Cardiac fibroblast (primary cell): ENCODE results near the gene RENBP.

Experiments used
- DNase-seq, 2 donors: peaks; one replicate each; pipeline versions ENCODE4 v3.0.0 to v3.0.0-alpha.2; 2010; ENCODE audit warnings: low read depth in 2 of 2
- H3K4me3 ChIP-seq, 2 donors: replicated peaks in 1 of 2; 1 replicate in 1 of 2; 2 replicates in 1 of 2; pipeline ENCODE4 v1.5.1; 2011; ENCODE audit warnings: low read depth in 2 of 2, low read length in 2 of 2, mild to moderate bottlenecking in 2 of 2, moderate library complexity in 1 of 2
- TF ChIP-seq, protein P1 (sequence below): IDR thresholded peaks from one replicate; pipeline ENCODE4 v1.5.1; 2011; ENCODE audit warnings: low read depth, mild to moderate bottlenecking, low read length, inconsistent platforms

Gene RENBP

GRCh38 chrX:153897899-153898298, 46.5 kb downstream of the RENBP start:
- no peak overlapping the region for H3K4me3 ChIP-seq
- no peak for DNase-seq
- TF ChIP-seq, protein P1, sequence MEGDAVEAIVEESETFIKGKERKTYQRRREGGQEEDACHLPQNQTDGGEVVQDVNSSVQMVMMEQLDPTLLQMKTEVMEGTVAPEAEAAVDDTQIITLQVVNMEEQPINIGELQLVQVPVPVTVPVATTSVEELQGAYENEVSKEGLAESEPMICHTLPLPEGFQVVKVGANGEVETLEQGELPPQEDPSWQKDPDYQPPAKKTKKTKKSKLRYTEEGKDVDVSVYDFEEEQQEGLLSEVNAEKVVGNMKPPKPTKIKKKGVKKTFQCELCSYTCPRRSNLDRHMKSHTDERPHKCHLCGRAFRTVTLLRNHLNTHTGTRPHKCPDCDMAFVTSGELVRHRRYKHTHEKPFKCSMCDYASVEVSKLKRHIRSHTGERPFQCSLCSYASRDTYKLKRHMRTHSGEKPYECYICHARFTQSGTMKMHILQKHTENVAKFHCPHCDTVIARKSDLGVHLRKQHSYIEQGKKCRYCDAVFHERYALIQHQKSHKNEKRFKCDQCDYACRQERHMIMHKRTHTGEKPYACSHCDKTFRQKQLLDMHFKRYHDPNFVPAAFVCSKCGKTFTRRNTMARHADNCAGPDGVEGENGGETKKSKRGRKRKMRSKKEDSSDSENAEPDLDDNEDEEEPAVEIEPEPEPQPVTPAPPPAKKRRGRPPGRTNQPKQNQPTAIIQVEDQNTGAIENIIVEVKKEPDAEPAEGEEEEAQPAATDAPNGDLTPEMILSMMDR, result no peak

GRCh38 chrX:153889123-153889522, 55.3 kb downstream of the RENBP start:
- DNase-seq, result no peak
- H3K4me3 ChIP-seq, result no peak overlapping the region
- TF ChIP-seq, protein P1, result no peak

DNA sequence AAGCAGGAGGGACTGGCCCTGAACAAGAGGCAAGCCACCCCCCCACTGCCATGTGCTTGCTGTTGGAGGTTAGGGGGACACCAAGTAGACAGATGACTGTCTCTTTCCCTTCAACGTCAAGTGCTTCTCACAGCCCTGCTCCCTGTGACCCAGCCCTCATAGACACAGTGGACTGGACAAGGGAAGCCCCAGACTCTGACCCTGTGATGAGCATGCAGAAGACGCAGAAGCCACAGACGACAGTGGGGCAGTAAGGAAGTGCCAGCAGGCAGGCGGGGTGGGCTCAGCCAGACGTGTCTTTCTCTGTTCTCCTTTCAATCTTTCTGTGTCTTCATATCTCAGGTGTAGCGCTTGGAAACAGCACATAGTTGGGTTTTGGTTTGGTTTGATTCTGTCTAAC, 56.1 kb downstream of the RENBP start:
- no peak for DNase-seq
- no peak overlapping the region for H3K4me3 ChIP-seq
- TF ChIP-seq, protein P1, result no peak

DNA sequence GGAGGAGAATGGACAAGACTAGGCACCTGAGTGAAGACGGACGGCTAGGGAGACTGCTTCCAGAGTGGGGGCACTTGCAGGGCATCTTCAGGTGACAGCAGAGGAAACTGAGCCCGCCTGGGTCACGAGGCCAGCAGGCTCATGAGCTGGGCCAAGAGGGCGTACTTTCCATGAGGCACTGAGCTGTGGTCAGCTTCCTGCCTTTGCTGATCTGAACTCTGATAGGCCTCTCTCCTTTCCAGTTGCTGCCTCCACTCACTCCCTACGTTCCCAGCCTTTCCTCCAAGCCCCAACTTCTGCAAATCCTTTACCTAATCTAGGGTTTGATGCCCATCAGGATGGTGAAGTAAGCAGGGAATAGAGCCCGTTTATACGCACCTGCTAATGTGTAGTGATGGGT, 57.1 kb downstream of the RENBP start:
- TF ChIP-seq, protein P1, result no peak
- DNase-seq, result no peak
- H3K4me3 ChIP-seq, result no peak overlapping the region

- DNase-seq, result no peak
- TF ChIP-seq, protein P1, result no peak
- H3K4me3 ChIP-seq, result no peak overlapping the region
Observed at GRCh38 chrX:153886915-153887314, 57.5 kb downstream of the RENBP start.

- TF ChIP-seq, protein P1, result no peak
- peak within 1 kb of the TSS in 1 of 2 donors; percentile 21 for H3K4me3 ChIP-seq
- DNase-seq, result no peak
Observed at GRCh38 chrX:153885968-153886903, 58.2 kb downstream of the RENBP start, which contains the start of gene L1CAM. L1CAM (minus strand) TSS chrX:153886173; CDS start chrX:153875836, 10,337 bp downstream.
